Pulmonary artery endothelial cell (primary cell): Measurements from ENCODE around the gene EFHC1. TPM values are rescaled to one million over a fixed set of nuclear protein-coding genes. Genes with fewer than 3 reads are reported as not detected.

Source experiments
- DNase-seq: peaks from one replicate; pipeline ENCODE4 v3.0.0-alpha.2; 2011; ENCODE audit warnings: low read depth, low spot score
- total RNA-seq: library from RNA; depleted of rRNA; stranded (reverse); fragments of >200 nt; gene quantifications from 2 replicates; pipeline ENCODE4 v1.2.3, GENCODE V29; 2014

Gene EFHC1
- total RNA-seq, 1 donor from 2014 or later: 12.8 TPM

- DNase-seq: no peak
Observed at GRCh38 chr6:52537001-52537753, 117.0 kb downstream of the EFHC1 start.

- DNase-seq: no peak
Observed at GRCh38 chr6:52538252-52538900, 118.2 kb downstream of the EFHC1 start.

GRCh38 chr6:52538901-52539354 lies 118.8 kb downstream of the EFHC1 start:
- no peak for DNase-seq

DNA sequence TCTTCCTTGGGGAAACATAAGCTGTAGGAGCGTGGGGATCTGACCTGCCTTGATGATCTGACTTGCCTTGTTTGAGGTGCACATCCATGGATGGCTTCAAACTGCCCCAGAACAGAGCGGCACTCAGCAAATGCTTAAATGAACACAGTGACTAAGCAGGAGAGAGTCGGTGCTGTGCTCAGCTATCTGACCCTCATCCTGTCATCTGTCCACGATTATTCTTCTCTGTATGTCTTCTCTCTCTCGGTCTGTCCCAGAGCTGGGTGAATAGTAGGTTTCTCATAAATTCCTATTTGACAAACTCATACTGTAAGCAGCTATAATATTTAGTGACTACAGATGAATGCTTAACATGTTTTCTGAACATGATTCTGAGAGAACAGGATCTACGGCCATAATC lies 119.5 kb downstream of the EFHC1 start:
- no peak for DNase-seq

DNA sequence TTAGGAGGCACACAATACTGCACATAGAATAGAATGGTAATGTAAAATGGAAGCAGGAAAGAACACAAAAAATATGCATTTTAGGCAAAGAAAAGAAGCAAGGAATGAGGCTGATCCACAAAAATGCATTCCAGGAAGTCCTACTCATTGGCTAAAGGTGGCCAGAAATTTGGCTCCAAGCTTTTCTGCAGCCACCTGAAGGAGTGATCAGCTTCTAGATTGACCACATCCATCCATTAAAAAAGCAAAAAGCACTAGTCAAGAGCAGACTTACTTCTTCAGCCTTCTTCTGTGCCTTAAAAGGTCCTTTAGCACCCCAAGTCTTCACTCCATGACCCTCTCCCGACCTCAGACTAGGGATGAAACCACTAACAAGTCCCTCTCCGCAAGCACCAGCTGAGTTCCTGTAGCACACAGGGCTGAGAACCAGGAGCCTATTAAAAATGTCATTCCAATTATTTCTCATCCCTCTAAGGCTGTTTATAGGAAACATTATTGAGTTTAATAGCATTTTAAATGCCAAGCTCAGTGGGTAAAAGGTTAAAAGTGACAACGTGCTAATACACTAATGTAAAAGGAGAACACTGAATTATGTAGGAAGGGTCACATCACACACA lies 120.3 kb downstream of the EFHC1 start:
- DNase-seq: no peak

DNA sequence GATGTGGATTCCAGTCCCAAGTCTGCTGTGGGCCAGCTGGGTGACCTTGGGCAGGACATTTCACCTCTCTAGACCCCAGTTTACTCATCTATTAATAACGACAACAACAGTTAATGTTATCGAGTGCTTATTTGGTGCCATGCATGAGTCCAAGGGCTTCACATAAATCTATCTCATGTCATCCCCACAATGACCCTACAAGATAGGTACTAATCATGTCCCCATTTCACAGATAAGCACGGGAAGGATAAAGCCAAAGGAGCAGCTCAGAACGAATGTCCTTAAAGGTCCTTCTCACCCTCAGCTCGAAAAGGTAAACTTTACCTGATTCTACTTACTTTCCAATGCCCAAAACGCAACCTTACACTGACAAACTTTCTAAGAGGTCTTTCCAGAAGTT lies 121.0 kb downstream of the EFHC1 start:
- no peak for DNase-seq

- no peak for DNase-seq
Observed at GRCh38 chr6:52543262-52543661, 123.1 kb downstream of the EFHC1 start.

DNA sequence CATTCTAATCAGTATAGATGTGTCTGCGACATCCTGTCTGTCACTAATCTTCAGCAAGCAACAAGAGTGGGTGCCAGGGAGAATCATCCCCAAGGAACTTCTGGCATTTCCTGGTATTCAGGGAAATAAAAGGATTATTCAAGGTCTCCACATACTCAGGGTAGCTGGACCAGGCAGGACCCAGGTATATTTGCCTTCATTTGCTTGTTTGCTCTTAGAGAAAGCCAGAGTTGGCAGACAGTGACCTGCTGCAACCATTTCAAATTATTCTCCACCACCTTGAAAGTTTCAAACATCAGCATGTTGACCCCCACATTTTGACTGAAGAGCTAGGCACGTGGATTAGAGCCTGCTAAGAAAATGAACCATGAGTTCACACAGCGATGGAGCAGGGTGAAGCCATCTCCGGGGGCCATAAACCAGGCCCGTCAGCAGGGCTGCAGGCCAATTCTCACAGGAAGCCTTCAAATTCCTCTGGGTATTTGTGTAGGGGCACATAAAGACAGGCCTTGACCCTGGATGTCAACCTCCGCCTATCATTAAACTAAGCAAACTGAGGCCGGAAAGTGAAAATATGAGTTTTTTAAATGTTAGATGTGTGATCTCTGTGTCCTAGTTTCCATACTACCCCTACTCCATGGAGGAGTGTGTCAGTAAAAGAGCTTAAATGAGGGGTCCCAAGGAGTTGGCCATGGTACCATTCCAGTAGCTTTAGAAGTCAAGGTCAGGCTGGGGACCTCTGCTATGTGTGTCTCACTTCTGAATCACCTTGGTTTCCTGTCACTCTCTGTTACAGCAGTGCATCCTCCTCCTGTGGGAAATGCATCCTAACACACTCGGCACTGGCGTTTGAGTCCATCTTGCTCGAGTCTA lies 123.8 kb downstream of the EFHC1 start:
- DNase-seq: no peak

DNA sequence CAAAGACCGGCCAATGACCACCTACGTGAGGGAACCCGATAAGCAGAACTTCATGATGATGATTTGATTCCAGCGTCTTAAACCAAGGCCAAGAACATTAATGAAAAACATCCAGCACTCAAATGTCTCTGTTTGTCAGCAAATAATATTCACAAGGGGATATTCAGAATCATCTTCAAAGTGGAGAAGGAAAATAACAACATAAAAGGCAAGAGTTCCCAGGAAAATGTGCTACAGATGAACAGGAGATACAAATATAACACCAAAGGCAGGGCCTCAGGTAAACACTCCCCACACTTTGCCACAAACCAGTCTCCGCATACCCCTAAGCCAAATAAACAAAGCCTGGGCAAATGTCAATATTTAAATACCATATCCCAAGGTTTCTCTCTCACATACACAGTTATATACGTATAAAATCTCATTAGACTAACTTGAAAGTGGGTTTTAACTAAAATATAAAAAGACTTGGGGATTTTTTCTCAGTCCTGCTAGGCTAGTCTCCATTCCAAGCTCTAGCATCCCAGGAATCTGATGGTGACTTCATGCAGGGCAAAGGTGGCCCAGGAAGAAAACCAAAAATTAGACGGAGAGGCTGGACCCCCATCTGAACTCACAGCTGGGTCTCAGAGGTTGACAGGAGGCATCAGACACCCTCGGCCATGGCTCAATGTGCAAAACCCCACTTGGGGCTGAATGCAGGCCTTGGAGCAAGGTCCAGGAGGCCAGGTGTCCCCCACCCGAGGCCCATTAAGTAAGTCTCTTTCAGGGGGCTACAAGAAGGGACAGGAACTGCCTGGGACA lies 124.7 kb downstream of the EFHC1 start:
- DNase-seq: no peak

DNA sequence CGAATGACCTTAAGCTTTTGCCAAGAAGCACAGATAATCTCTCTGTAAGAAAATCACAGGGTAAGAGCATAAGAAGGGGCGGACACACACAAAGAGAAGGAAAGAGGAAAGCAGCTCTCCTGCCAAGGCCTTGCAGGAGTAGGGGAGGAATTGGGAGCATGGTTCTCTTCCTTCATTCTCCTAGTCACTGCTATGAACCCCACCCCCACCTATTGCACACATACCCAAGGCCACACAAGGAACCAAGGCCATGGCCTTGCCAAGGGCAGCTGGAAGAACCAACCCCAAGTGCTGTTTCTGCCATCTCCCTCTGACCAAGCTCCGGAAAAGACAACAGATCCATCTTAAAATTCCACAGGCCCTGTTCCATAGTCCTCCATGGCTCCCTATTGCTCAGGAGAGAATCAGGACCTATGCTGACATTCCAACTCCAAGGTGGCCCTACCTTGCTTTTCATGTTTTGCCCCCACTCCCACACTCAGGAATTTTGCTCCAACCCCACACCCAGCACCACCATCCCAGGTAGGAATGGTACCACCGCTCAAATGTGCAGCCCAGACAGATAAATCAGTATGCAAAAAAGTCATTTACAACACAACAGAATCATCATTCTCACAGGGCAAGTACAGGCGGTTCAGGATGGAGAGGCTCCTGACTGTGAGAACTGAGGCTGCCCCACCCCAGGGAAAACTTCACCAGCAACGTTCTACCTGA lies 125.4 kb downstream of the EFHC1 start:
- DNase-seq: no peak

- DNase-seq: no peak
Observed at GRCh38 chr6:52546192-52546591, 126.0 kb downstream of the EFHC1 start.

GRCh38 chr6:52546678-52547077 lies 126.5 kb downstream of the EFHC1 start:
- DNase-seq: no peak

DNA sequence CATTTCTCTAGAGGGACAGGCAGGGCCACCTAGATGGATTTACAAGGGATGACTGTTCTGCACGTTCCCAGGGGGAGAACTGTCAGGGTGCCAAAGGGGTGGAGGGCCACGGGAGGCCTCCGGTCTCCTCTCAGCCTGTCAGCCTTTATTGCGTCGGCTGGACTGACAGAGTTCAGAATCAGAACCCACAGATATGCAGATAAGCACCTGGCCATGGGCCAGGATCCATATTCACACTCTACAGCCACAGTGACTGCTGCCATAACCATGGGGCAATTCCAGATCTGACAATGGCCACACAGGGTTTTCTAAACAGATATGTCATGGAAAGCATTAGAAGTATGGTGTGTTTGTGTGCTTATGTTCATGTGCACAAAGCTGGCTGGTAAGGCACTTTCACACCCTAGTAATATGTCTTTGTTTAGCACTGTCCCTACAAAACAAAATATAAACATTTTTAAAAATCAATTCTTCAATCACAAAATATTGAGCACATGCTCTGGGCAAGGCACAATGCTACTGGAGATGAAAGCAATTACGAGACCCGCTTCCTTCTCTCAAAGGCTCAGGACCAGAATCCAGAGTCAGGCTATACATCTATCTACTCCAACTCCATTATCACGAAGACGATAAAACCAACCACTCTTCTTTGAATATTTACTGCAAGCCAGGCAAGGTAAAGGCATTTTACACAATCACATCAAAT lies 127.7 kb downstream of the EFHC1 start:
- DNase-seq: no peak

DNA sequence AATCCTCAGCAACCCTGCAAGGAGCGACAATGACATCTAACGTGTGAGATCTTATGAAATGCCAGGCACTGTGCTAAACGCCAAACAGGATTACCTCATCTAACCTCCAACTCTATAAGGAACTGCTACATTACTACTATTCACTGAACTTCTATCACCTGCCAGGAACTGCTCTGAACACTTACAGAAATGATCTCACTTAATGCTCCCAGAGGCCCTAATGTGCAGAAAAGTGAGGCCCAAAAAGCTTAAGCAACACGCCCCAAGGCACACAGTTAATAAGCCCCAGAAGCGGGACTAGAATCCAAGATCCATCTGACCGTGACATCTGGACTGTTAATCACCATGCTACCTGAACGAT lies 128.2 kb downstream of the EFHC1 start:
- no peak for DNase-seq

DNA sequence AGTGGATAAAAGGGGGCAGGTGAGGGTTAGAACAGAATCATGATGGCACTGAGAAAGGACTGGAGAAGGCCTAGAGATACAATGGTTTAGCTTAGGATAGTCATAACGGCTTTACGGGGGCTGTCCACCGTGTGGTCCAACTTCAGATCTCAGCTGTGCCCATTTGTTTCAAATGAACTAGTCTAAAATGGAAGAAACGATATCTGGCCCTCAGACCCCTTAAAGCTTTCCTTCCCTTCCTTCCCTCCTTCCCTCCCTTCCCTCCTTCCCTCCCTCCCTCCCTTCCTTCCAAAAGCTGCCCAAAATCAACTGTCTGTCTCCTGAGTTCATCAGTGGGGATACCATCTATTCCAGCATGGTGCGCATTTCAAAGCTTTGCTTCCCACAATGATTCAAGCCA lies 128.9 kb downstream of the EFHC1 start:
- no peak for DNase-seq

DNA sequence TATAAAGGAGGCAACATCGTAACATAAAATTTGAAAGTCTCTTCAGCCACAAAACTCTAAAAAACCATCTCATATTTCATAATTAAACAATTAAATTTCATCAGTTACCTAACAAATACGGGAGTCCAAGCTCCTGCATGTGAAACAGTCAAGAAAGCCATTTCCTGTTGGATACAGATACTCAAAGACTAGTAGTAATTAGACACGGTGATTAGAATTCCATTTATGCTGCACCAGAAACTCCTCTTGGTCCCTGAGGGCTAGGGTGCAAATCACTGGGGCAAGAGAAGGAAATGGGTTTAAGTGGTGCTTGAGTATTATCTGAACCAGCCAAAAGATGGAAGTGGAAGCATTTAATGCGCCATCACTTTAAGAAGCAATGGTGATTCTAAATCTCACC lies 129.3 kb downstream of the EFHC1 start:
- no peak for DNase-seq

DNA sequence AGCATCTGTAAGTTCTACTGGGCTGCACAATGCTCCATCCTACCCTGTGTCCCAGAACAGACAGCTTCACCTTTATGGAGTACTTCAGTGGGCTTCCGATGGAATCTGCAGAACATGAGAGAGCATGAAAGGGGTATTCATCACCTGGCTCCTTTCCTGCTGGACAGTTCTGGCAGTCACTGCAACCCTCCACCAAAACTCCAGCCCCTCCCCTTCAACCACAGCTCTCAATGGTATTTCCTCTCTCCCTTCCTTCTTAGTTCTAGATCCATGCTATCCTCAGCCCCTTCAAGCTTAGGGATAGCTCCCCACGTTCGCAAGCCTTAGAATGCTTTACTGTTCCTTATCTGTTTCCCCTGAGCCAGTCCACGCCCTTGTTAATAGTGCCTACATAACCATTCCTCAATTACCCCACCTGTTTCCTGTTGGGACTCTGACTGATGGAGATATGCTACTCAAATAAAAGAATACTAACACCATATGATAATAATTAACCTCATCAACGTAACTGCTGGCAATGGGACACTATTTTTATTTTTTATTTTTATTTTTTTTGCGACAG lies 130.0 kb downstream of the EFHC1 start:
- no peak for DNase-seq

DNA sequence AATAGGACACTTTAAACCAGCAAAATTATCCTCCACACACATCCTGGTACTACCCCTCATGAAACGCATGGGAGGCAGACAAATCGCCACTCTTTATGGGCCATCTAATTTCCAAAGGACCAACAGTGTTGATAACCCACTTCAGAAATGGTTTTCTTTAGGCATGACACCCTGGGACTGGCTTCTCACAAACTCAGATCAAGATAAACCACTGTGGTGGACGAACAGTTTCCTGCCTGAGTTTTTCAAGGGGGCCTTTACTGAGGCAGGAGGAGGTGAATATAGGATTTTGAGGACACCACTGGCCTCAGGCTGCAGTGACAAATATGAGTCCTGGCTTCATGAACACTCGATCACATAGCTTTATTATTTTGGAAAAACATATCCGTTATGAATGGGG lies 130.7 kb downstream of the EFHC1 start:
- DNase-seq: no peak
